ENCODE data around the gene LRPPRC.
"Not testable (repeated sequence)": the region's sequence is repeated elsewhere in the genome, so short reads cannot be mapped to it uniquely, and the experiment has no call there.

LRPPRC gene

DNA sequence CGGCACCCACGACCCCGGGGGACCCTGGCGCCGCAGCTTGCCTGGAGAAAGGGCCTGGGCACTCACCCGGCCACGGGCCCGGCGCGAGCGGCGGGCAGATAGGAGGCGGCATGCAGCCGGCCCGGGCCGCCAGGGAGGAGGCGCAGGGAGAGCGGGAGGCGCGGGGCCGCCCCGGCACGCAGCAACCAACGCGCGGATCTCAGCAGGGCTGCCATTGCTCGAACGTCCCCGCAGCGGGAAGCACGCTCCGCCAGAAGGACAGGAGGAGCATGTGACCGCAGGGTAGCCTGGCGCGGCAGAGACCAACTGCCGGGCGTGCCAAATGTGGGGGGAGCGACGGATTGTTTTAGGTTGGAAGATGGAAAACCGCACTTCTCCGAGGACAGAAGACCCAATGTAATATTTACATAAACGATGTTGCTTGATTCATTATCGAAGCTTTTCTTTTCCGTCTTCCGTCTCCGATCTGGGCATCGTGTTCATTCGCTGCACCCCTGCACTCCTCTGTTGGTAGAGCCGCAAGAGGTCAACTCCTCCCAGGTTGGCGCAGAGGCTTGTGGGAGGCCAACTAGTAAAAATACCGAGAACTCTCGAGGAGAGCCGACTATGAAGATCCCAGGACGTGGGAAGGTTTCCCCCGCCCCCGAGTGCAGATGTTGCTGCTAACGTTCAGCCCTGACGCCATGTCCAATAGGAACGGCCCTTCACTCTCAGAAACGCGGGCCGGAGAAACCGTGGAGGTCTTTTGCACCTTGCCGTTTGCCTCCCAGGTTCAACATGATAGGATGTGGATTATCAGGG lies at the start of gene LRPPRC:
LRPPRC (minus strand) TSS at position 257 of the 801 bp plus-strand sequence; CDS start at position 215, 42 bp downstream.
- peak; percentile 93 for DNase-seq

DNA sequence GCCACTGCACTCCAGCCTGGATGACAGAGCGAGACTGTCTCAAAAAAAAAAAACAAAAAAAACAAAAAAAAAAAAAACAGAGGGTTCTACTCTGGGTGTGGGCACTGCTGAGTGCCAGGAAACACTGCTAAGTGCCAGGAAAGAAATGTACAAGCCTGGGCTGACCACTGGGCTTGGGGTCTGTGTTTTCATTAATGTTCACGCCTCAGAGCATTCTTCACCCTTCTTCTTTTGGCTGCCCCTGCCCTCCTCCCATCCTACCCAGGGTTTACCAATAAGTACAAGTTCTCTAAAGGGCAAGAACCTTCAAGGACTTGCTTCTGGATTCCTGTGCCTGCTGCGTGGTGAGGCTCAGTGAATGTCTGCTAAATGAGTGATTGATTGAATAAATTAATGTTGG lies 49.3 kb upstream of the LRPPRC start:
- no peak for DNase-seq

DNA sequence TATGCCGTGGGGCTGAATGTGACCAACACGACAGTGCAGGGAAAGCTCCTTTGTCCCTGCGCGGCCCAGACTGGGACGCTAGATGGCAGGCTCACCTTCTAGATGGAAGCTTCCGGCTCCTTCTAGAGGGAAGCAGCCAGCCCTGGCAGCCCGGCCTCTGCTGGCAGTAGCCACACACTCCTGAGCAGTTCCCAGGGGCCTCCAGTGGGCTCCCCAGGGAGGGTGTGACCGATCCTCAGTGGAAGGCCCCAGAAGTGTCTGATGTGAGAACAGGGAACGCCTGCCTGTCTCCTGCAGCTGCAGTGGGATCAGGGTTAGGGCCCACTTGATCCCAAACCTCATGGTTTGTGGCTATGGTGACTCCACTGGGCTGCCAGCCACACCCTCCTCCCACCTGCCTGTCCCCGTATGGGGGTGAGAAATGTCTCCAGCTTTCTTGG lies 48.5 kb upstream of the LRPPRC start:
- DNase-seq = peak; percentile 89

DNA sequence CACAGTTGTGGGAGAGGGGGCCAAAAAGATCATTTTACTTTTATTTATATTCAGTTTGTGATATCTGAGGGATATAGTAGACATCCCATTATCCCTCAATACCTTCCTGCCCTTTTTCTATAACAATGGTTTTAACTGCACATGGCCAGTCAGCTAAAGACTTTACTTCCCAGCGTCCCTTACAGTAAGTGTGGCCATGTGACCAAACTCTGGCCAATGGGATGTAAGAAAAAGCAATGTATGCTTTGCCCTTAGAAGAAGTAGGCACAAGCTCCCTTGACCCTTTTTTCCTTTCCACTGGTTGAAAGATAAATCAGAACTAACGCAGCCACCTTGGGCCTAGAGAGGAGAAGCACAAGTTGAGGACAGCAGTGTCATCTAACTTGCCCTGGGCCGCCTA lies 44.6 kb upstream of the LRPPRC start:
- no peak for DNase-seq

DNA sequence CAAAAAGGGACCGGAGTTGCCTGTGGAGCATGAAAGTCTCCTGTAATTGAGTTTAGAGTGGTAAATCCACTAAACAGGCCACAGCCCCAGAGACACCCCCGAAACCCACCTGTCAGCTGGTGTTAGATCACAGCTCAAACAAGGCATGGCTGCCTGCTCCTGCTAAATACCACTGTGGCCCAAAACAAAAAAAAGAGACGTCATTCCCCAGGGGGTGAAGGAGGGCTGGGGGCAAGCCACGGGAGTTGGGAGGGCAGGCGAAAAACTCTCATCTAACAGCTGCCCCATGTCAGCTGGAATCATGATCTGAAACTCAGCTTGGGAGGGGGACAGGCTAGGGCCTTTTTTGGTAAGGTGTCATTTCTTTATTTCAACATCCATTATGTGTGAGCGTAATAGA lies 42.5 kb upstream of the LRPPRC start:
- no peak for DNase-seq

DNA sequence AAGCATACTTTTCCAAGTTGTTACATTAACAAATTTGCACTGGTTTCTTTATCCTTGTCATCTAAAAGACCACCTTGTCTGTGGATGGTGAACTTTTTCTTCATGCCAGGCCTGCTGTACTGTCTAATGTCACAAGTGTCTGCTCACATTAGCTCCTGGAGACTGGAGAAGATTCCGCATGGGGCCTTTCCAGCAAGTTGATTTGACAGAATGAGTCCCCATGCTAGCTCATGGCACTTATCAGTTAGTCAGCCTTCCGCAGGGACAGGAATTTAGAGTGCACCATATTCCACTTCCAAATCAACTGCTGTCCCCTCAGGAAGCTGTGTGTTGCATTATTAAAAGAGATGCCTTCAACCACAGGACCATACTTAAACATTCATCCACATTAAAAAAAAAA lies 41.4 kb upstream of the LRPPRC start:
- DNase-seq = no peak

DNA sequence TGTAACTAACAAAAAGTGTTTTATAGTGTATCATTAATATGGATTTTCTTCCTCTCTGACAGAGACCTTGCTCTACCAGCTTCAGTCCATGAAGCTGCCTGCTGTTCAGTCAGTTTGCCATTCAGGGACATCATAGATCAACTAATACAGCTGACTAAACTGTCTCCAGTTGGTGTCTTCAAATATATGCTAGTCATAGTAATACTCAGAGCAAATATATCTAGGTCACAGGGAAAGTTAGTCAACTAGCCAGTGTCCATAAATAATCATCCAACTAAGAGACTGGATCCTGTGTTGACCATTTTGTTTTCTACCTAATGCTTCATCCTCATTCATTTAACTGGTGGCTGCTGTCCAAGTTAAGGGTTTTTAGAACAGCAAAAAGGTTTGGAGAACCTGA lies 38.2 kb upstream of the LRPPRC start:
- DNase-seq = no peak

DNA sequence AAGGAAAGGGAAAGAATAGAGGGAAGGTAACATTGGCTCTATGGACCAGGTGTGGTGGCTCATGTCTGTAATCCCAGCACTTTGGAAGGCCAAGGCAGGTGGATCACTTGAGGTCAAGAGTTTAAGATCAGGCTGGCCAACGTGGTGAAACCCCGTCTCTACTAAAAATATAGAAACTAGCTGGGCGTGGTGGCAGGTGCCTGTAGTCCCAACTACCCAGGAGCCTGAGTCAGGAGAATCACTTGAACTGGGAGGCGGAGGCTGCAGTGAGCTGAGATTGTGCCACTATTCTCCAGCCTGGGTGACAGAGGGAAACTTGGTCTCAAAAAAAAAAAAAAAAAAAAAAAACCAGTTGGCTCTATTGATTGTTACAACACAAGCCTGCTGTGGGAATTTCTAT lies 31.3 kb upstream of the LRPPRC start:
- DNase-seq = not testable (repeated sequence)

DNA sequence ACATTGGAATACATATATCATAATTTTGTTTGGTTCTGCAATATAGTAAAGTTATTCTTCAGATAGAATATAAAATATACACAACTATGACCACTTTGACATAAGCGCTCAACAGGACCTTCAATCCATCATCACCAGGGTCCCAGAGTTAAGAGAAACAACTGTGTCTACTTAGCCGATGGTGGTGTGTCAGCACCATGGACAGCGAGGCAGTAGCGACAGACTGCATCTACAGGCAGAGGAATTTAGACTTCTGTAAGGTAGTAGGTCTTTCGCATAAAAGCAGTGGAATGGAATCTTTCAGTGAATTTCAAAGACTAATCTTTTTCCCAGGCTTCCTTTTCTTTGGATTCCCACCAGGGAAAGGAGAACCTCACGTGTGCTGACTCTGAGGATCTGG lies 20.5 kb upstream of the LRPPRC start:
- DNase-seq = peak; percentile 49

DNA sequence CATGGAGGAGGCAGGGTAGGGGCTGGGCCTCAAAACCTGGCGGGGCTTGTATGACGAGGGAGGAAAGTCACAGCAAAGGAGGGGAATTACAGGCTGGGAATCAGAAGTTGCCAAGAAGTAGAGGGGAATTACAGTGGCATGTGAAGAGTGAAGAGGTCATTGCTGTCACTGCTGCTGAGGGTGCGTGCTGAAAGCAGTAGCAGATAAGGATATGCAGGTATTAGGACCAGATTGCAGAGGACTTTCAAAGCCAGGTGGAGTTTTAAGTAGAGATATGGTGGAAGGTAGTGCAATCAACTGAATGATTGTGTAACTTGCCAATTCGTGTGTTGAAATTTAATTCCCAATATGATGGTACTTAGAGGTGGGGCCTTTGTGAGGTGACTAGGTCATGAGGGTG lies 19.4 kb upstream of the LRPPRC start:
- no peak for DNase-seq

DNA sequence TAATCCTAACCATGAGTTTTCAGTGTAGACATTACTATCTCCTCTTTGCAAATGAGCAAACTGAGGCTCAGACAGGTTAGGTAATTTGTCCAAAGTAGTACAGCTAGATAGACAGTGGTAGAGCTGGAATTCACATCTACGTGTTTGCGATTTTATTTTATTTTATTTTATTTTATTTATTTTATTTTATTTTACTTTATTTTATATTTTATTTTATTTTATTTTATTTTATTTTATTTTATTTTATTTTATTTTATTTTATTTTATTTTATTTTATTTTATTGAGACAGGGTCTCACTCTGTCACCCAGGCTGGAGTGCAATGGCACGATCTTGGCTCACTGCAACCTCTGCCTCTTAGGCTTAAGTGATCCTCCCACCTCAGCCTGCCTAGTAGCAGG lies 17.4 kb upstream of the LRPPRC start:
- not testable (repeated sequence) for DNase-seq

DNA sequence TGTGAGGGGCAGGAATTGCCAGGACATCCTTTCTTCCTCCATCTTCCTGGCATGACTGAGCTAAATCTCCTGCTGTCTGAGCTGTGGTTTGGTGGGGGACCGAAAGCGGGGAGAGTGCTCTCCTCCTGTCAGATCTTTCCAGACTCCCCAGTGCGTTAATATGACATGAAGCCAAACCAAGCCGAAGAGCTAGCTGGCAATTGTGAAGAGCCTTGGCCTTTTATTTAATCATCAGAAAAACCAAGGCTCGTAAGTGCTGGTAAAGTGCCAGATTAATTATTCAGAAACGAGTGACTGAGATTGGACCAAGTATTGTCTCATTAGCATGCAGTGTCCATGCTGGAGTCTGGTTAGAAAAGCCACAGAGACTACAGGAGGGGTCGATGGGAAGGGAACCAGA lies 14.5 kb upstream of the LRPPRC start:
- no peak for DNase-seq

DNA sequence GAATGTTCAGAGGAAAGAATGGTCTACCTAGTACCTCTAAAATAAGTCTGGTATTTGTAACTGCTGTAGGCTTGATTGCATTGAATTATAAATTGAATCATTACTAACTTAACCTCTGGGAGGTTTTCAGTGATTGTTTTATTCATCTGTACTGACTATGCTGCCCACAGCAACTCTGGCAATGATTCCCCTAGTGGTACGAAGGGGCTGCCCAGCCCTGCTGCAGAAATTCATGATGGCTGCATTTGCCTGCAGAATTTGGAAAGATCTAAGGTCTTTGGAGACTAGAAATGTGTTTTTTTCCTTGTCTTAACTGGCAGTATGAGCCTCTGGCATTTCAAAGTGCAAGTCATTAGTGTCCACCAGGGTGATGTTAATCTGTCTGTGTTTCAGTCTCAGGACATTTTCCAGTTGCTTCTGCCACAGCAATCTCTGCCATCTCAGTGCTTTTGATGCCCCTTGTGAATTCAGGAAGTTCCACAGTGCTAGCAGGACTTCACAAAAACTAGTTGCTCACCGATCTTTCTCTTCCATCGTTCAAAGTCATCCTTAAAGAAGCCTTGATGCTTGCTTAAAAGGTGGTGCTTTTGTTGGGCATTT lies 13.4 kb upstream of the LRPPRC start:
- DNase-seq = no peak

DNA sequence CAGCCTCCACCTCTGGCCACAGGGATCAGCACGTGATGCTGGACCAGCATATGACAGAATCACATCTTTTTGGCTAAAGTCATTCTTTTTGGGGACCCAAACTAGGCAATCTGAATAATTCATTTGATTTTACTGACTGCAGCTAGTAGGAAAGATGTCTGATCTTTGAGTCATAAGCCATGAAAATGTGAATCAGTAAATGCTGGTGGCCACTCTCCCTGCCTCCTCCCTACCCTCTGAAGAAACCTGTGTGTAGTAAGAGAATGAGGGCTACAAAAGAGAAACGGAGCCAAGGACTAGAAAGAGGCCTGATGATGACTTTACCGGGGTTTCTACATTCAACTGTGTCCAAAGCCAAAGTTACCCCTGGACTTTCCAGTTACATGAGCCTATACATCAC lies 10.1 kb upstream of the LRPPRC start:
- no peak for DNase-seq

DNA sequence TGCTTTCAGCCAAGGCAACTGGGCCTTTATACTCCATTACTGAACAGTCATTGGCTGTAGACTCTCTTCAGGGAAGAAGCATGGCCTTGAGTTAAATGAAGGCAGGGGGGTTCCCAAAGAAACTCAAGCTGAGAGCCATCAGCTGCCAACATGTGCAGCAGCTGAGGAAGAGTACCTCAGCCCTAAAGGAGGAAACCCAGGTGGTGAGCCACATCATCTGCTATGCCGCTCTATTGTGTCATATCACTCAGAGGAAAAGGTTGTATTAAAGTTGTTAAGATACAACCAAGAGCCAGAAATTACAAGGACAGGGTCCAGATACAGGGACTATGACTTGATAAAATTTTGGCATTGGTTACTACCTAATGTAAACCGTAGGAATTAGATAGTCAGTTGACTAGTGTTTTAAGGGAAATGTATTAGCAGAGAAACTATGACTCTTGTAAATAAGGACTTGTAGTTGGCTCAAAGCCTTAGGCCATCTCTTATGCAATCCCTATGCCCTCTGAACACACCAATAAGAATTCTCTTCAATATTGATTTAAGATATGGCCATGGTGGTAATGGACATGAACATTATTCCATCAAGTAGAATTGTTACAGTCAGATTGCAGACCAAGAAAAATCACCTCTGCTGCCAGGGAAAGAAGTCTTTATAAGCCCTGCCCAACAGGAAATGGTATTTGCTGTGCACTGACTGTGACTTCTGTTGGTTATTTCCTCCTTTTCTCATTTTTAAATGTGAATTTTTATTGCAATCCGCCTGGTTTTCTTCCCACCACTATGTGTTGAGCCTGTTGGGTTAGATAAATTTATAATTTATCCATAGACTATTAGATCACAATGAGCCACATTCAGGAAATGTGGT lies 9.2 kb upstream of the LRPPRC start:
- no peak for DNase-seq

DNA sequence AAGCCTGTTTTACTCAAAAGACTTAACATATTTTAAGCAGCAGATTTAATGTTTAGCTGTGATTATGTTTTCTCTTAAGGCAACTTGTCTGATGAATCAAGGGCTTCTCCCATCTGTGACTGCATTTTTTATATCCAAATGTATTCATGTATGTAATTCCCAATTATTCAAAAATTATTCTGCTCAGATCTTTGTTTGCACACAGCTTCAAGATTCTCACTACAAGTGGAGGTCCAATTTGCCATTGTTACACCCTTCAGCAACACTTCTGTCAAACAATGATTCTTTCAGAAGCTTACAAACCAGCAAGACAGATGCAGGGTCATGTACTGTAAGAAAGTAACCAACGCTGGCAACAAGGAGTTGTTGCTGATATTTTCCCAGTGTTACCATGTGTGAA lies 5.9 kb upstream of the LRPPRC start:
- DNase-seq = no peak

DNA sequence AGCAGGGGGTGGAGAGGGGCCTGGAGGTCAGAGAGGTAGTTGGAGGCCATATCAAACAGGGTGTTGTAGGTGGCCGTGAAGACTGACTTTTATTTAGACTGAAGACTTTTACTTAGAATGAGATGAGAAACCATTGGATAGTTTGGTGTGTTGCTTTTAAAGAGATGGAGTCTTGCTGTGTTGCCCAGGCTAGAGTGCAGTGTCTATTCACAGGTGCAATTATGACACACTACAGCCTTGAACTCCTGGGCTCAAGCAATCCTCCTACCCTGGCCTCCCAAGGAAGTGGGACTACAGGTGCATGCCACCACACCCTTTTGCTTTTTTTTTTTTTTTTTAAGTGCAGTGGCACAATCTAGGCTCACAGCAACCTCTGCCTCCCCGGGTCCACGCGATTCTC lies 2.5 kb upstream of the LRPPRC start:
- no peak for DNase-seq

DNA sequence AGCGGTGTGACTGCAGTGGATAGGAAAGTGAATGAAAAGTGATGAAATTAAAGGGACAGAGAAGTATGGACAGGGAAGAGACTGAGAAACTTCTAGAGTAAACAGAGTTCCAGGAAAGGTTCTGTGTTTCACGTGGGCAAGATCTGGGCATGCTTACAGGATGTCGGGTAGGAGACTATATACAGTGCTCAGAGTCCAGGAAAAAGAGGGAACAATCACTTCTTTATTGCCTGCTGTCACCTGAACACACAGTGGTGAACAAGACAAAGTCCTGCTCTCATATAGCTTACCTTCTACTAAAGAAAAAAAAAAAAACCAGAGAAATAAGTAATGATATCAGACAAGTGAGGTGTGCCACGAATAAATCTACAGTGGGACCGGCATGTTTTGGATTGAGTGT lies 2.4 kb downstream of the LRPPRC start:
- no peak for DNase-seq

DNA sequence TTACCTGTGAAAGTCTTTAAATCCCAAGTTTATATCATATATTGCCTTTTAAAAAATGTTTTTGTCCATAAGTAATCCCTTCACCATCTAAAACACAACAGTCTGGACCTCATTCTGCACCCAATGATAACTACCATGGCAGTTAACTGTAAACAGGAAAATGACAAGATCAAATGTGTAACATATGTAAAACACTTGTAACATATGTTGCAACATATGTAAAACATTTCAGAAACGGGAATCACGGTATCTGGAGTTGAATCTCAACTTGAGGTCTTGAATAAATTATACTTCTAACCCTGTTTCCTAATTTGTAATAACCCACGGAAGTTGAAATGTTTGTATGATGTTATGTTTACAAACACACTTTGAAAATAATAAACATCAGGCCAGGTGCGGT lies 6.2 kb downstream of the LRPPRC start:
- DNase-seq = no peak

DNA sequence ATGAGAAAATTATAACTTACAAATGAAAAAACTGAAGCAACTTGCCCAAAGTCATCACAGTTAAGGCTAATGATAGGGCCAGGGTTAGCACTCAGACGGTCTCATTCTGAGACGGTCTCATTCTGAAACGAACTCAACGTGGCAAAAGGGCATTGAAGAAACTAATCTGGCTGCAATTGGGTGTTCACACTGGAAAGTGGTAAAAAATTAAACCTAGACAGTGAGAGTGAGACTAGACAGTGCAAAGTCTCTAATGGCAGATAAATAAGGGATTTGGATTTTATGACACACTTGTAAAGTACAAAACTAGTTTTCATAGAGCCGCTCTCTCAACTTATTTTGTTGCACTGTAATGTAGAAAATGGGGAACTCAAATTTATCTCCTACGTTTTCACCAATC lies 9.2 kb downstream of the LRPPRC start:
- no peak for DNase-seq

DNA sequence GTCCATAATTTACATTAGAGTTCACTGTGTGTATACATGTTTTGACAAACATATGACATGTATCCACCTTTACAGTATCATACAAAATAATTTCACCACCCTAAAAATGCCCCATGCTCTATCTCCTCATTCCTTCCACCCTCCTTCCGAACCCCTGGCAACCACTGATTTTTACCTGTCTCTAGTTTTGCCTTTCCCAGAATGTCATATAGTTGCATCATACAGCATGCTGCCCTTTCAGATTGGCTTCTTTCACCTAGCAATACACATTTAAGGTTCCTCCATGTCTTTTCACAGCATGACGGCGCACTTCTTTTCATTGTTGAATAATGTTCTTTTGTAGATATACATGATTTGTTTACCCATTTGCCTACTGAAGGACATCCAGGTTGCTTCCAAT lies 10.4 kb downstream of the LRPPRC start:
- no peak for DNase-seq

DNA sequence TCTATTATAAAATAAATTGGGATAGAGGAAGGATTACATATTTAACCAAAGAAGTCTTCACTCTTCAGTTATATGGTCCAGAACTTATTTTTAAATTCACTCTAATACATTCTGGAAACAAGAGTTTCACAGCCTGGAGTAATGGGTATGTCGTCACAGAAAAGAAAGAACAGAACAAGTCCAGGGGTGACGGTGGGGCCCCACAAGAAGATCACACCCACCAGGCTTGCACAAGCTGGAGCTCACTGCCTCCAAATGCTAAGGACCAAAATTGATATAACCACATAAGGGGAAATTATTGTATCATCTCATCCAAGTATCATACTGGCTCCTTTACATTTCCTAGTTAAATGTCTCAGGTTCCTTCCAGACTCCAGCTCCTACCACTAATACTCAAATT lies 11.3 kb downstream of the LRPPRC start:
- DNase-seq = no peak

DNA sequence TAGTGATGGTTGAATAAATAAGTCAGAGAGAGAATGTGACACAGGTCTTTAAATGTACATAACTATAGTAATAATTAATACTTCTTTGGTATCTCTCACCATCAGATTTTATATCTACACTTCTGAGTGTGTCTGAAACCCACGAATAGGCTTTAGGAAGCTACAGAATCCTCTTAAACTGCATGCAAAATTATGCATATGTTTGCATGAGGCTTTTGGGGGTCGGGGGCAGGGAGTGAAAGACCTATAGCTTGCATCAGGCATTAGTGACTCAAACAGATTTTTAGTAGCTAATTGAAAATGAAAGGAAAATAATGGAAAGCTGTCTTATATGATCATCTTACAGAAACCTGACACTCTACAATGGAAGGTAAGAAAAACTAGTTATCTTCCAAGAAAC lies 14.9 kb downstream of the LRPPRC start:
- DNase-seq = peak; percentile 23
